ENCODE data around the gene VGLL3.

GRCh38 chr3:86998569-86998968 lies 7.6 kb upstream of the VGLL3 start:
- TF ChIP-seq CTCF (IDR thresholded peaks at IDR 0.05) (no peak), EZH2 (IDR thresholded peaks at IDR 0.05; ENCODE audit: borderline replicate concordance, insufficient read depth, low read depth, low read length, poor library complexity, severe bottlenecking) (no peak)
